AG10803 (cell line): Measurements from ENCODE around the gene LURAP1L.

Experiments
- DNase-seq: peaks from one replicate; pipeline ENCODE4 v3.0.0; 2010; ENCODE audit warnings: low read depth
- H3K4me3 ChIP-seq: 2 replicates; pipeline ENCODE4 v1.5.1; 2011; ENCODE audit warnings: mild to moderate bottlenecking, low read length, control low read depth
- CTCF ChIP-seq: conservative IDR thresholded peaks from 2 replicates; pipeline ENCODE4 v1.5.1; 2011; ENCODE audit warnings: mild to moderate bottlenecking, low read length, control low read depth, inconsistent platforms

LURAP1L gene

GRCh38 chr9:12774861-12775678, at the start of gene LURAP1L:
Gene LURAP1L (plus strand): TSS chr9:12775020. CDS start chr9:12775716, 696 bp downstream.
- H3K4me3 ChIP-seq: peak within 1 kb of the TSS; percentile 70
- TF ChIP-seq CTCF: no peak; the same call in 1 of the 2 replicates
- peak; percentile 80 for DNase-seq

DNA sequence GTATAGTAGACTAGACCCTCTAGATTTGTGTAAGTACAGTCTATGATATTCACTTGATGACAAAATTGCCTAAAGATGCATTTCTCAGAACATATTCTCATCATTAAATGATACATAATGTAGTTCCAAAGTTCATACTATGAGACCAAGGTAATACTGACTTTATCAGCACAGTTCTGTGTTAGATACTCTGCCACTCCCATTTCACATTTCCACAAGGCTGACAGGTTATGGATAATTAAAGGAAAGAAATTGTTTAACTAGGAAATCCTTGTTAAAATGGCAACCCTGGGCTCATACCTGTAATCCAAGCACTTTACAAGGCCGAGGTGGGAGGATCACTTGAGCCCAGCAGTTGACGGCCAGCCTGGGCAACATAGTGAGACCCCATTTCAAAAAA, 48.0 kb upstream of the LURAP1L start:
- DNase-seq: no peak
- H3K4me3 ChIP-seq: no peak overlapping the region
- no peak for TF ChIP-seq CTCF

DNA sequence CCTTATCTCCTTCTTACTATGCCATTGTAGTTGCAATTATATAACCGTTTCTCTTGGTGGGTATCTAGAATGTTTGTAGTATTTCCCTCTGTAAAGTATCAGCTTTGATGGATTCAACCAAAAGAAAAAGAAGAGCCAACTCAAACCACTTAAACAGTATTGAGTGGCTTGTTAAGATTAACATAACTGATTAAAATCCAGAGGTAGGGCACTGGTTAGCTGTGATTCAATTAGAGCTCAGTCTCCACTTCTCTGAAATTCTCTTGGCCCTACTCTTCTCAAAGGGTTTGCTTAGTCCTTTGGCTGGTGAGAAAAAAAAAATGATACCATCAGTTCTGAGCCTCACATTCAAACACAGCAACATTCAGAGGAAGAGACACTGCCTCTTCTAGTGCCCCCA, 44.6 kb upstream of the LURAP1L start:
- DNase-seq: no peak
- H3K4me3 ChIP-seq: no peak overlapping the region
- TF ChIP-seq CTCF: no peak

- no peak overlapping the region for H3K4me3 ChIP-seq
- no peak for TF ChIP-seq CTCF
These were observed 43.9 kb upstream of the LURAP1L start for GRCh38 chr9:12730927-12731326.

GRCh38 chr9:12732971-12733370, 41.8 kb upstream of the LURAP1L start:
- H3K4me3 ChIP-seq: no peak overlapping the region
- TF ChIP-seq CTCF: no peak
- DNase-seq: peak; percentile 28

More at GRCh38 chr9:12730927-12731326, 43.9 kb upstream of the LURAP1L start:
- no peak for DNase-seq

DNA sequence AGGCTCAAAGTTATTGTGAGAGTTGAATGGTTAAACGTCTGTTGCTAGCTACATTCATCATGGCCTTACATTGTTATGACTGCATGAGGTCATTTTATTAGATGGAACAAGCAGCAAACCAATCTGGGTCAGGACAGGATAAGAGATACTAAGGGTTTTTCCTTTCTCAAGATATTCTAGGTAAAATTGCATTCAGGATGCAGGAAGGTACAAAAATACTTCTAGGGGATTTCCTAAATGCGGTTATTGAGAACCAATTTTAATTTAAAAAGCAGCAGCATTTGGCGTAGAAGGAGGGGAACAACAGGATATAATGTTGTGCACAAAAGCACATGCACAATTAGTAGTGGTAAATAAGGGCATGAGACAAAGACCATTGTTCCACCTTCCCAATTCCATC, 39.2 kb upstream of the LURAP1L start:
- no peak overlapping the region for H3K4me3 ChIP-seq
- no peak for DNase-seq

More for the DNA sequence above, 39.2 kb upstream of the LURAP1L start:
- no peak for TF ChIP-seq CTCF
